HG02678 (cell line): ENCODE measurements around the gene NOD2.

Source experiments
- ATAC-seq: cut with Tn5 transposase; IDR thresholded peaks from one replicate; pipeline ENCODE4 v1.9.1; 2021; ENCODE audit warnings: mild to moderate bottlenecking, moderate library complexity; ENCODE audit not compliant: unreplicated experiment

NOD2 gene

DNA sequence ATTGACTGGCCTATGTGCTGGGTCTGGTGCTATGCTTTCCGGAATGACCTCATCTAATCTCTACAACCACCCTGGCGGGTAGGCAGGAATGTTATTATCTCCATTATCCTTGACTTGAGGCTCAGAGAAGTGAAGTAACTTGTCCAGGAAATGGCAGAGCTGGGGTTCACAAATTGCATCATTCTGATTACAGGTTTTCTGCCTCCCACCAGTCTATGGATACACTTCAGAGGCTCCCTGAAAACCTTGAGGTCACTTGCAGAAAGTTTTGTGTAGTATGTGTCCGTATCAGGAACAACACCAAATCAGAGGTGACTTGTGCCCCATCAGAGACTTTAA lies 19.1 kb downstream of the NOD2 start:
- no peak for ATAC-seq

- no peak for ATAC-seq
Observed at GRCh38 chr16:50712956-50713355, 19.6 kb downstream of the NOD2 start.

DNA sequence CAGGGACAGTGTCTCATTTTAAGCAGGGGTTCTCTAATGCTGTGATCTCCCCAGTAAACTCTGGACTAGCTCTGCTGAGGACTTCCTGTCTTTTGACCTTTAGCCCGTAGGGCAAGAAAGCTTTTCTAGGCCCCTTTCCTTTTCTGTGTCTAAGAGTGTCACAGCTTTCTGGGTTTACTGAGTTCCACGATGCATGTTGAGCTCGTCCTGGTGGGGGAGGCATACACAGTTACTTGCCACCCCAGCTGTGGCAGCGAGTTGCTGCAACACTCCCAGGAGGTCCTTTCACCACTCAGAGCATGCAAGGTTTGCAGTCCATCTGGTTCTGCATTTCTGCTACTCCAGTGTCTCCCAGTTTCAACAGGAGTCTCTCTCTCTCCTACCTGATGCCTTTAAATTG lies 23.7 kb downstream of the NOD2 start:
- no peak for ATAC-seq

DNA sequence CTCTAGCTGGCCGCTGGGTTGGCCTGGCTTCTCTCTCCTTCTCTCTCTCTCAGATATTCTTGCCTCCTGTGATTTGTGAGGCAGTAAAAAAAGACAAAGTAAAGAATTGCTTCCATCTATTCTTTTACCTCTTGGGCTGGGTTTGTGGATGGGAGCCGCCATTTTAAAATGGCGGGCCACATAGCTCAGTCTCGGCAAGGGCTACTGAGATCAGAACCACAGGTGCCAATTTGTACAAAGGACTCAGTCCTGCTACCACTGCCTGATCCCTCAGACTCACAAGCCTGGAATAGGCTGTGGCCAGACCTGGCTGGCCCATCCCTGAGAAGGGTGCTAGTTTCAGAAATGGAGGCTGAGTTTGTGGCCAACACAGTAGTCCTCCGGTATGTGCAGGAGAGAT lies 24.1 kb downstream of the NOD2 start:
- ATAC-seq, result no peak

DNA sequence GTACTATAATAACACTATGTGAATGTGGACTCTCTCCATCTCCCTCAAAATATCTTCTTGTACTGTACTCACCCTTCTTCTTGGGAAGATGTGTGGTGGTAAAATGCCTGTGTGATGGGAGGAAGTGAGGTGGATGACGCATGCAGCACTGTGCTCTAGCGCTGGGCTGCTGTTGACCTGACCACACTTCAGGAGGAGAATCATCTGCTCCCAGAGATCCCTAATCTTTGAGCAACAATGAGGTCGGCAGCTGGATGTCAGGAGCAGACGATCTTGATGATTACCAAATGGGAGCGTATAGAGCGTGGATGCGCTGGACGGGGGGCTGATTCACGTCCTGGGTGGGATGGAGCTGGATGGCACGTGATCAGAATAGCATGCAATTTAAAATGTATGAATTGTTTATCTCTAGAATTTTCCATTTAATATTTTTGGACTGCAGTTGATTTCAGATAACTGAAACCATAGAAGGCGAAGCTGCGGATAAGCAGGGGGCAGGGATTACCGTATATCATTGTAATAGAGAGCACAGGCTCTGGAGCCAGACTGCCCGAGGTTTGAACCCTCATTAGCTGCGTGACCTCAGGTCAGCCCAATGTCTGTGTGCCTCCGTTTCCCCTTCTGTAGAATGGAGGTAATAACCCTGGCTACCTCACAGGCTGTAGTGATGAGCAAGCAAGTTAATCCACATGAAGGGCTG lies 24.8 kb downstream of the NOD2 start:
- ATAC-seq, result no peak

DNA sequence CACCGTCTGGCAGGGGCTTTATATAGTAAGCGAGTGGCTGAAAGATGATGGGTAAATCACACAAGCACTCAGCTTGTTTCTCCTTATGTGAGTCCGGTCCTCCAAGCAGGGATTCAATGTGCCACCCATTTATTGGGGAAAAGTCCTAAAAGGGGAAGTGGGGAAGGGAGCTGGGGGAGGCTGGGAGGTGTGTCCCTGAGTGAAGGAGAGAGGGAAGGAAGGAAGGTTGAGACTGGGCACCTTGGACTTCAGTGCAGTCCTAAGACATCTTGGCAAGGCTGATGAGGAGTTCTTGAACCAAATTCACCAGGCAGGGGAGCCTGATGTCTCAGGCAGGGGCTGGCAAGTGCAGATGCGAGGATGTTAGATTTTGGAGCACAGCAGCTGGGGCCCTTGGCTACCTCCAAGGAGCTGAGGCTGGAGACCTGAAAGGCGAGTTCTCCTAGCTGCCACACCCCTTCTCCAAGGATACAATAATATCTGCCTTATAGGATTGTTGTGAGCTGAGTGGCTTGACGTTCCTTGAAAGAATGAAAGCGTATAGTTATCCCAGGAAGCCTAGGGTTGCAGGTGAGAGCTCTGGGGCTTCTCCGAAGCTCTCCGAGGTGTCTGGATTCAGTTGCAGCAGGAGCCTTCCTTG lies 25.5 kb downstream of the NOD2 start:
- no peak for ATAC-seq

DNA sequence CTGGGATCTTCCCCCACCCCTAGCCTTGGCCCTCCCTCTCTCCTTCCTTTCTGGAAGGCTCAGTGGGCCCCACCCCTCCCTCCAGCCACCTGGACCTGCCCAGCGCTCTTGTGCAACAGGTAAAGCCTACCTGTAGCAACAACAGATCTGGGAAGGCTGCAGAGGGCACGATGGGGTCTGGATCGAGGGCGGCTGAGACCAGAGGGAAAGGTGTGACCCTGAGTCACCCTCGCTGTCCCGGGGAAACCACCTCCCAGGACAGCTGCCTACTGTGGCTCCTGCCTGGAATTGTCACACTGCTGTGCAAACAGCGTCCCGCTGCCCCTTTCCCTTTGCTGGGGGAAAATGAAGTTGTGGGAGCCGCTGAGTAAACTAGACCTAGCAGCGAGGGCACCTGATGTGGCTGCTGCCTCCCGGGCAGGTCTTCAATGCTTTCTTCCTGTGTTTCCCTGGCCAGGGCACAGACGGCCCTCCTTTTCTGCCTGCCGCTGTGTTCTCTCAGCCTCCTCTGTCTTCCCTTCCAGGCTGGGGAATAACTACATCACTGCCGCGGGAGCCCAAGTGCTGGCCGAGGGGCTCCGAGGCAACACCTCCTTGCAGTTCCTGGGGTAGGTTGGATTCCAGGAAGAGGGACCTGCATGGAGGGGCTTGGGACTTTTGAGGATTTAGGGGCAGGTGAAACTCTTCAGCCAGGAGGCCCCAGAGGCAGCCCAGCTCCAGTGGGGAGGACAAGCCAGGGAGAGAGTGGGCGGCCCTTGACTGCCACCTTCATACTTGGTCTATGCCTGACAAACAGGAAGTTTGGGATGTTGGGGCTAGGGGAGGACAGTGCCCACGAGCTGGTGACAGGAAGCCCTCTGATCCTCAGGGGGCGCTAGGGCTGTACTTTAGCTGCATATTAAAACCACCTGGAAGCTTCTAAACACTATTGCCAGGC lies 26.3 kb downstream of the NOD2 start:
- ATAC-seq, result no peak

- no peak for ATAC-seq
Observed at GRCh38 chr16:50721549-50722404, 28.4 kb downstream of the NOD2 start.

GRCh38 chr16:50722405-50722737 lies 29.0 kb downstream of the NOD2 start:
- no peak for ATAC-seq

GRCh38 chr16:50722960-50723359 lies 29.6 kb downstream of the NOD2 start:
- no peak for ATAC-seq

GRCh38 chr16:50724306-50724705 lies 30.9 kb downstream of the NOD2 start:
- ATAC-seq, result no peak

GRCh38 chr16:50731130-50731988 lies 38.0 kb downstream of the NOD2 start:
- ATAC-seq, result no peak

GRCh38 chr16:50731989-50732832 lies 38.8 kb downstream of the NOD2 start:
- ATAC-seq, result no peak

GRCh38 chr16:50733468-50733867 lies 40.1 kb downstream of the NOD2 start:
- ATAC-seq, result no peak

GRCh38 chr16:50735629-50736122 lies 42.3 kb downstream of the NOD2 start:
- ATAC-seq, result no peak

- ATAC-seq, result no peak
Observed at GRCh38 chr16:50736448-50736847, 43.0 kb downstream of the NOD2 start.

GRCh38 chr16:50737420-50737959 lies 44.1 kb downstream of the NOD2 start:
- no peak for ATAC-seq

GRCh38 chr16:50739031-50739430 lies 45.6 kb downstream of the NOD2 start:
- ATAC-seq, result no peak

GRCh38 chr16:50740736-50741135 lies 47.3 kb downstream of the NOD2 start:
- ATAC-seq, result no peak
